BJ (cell line): ENCODE measurements around the gene LENG1. TPM values are rescaled to one million over a fixed set of nuclear protein-coding genes. Genes with fewer than 3 reads are reported as not detected.
A peak's percentile ranks its signal among the peaks of the same experiment; 100 is the strongest.

Experiments used
- CTCF ChIA-PET: fragments of 350-600 bp; formaldehyde crosslinking; extraction: SDS; loops from one replicate; lab custom pipeline; 2021; ENCODE audit warnings: antibody characterized with exemption, inconsistent platforms; lab: Yijun Ruan, JAX
- POLR2A ChIA-PET: fragments of 300-600 bp; sonication (Branson Sonifier 250); formaldehyde crosslinking; extraction: SDS; loops from one replicate; lab custom pipeline; 2021; ENCODE audit warnings: antibody characterized with exemption; lab: Charles Lee
- DNase-seq: peaks from one replicate; pipeline ENCODE4 v3.0.0-alpha.2; 2011; ENCODE audit warnings: low read depth
- H3K27me3 ChIP-seq: 2 replicates; pipeline ENCODE4 v1.6.0; 2011; ENCODE audit warnings: low read length; ENCODE audit not compliant: control insufficient read depth, insufficient read depth
- H3K36me3 ChIP-seq: 2 replicates; pipeline ENCODE4 v1.5.1; 2011; ENCODE audit warnings: low read length; ENCODE audit not compliant: control insufficient read depth, insufficient read depth
- H3K4me3 ChIP-seq: 2 replicates; pipeline ENCODE4 v1.5.1; 2011; ENCODE audit warnings: low read depth, mild to moderate bottlenecking, control low read depth, low read length
- CTCF ChIP-seq: IDR thresholded peaks from 2 replicates; pipeline ENCODE4 v1.5.1; 2011; ENCODE audit warnings: low read depth, mild to moderate bottlenecking, control low read depth, inconsistent platforms, low read length, moderate library complexity; ENCODE audit not compliant: insufficient read depth
- polyA plus RNA-seq: library from polyadenylated mRNA; depleted of rRNA; stranded (reverse); fragments of >200 nt; gene quantifications from 2 replicates; pipeline ENCODE4 v1.2.3, GENCODE V29; 2011

LENG1 gene
- polyA plus RNA-seq, 1 experiment: 4.4 TPM

GRCh38 chr19:54206831-54207177 is 47.3 kb upstream of the LENG1 start:
- H3K4me3 ChIP-seq: no peak overlapping the region
- TF ChIP-seq CTCF: no peak
- H3K36me3 ChIP-seq: peaks cover 33% of the 10 kb centered on the region
- H3K27me3 ChIP-seq: no peaks in the 10 kb centered on the region
- DNase-seq: no peak
- CTCF ChIA-PET: interaction anchor here (1.2 kb wide), 1 partner anchor 9 kb away, joined by 5 read pairs; no protein-coding TSS in a partner anchor
- POLR2A ChIA-PET: no interaction called here

GRCh38 chr19:54206030-54206830 is 46.7 kb upstream of the LENG1 start:
- CTCF ChIA-PET: interaction anchor here (1.2 kb wide), 1 partner anchor 10 kb away, joined by 5 read pairs; no protein-coding TSS in a partner anchor
- H3K36me3 ChIP-seq: peaks cover 34% of the 10 kb centered on the region
- H3K27me3 ChIP-seq: no peaks in the 10 kb centered on the region
- POLR2A ChIA-PET: no interaction called here
- DNase-seq: no peak
- no peak overlapping the region for H3K4me3 ChIP-seq
- TF ChIP-seq CTCF: no peak

DNA sequence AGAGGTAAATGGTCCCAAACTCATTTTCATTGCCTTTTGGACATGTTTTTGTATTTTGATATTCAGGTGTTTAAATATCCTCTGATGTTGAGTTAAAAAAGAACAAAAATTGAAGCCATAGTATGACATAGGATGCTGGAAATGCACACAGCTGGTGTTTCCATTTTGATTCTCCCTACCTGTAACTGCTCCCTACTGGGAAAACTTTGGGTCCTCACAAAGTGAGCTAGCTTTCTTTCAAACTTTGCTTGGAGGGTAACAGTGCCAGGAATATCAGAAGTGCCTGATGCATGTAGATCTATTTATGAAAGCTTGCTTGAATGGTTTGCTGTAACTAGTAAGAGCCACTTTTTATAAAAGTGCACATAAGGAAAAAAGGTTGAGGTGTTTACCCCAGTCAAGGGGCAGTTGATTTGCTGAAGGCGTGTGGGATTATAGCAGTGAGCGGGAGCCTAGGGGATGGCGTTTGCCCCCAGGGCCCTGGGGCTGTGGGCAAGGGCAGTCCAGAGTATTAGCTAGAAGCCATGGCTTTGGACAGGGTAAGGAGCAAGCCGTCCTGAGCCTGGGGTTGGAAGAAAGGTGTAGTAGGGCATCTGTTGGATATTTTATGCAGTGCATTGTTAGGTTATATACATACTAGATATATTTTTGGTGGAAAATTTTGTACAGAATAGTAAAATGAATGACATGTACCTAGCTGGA is 45.4 kb upstream of the LENG1 start:
- ChIA-PET POLR2A (interaction anchor here (0.5 kb wide), 1 partner anchor 14 kb away, joined by 3 read pairs; the partner anchor contains the start of gene TSEN34), CTCF (interaction anchor here (0.8 kb wide), 1 partner anchor 9 kb away, joined by 3 read pairs; no protein-coding TSS in a partner anchor)
- no peak for DNase-seq
- Histone ChIP-seq H3K36me3 (peaks cover 35% of the 10 kb centered on the region), H3K4me3 (no peak overlapping the region), H3K27me3 (no peaks in the 10 kb centered on the region)
- no peak for TF ChIP-seq CTCF

GRCh38 chr19:54203151-54203611 is 43.7 kb upstream of the LENG1 start:
- H3K36me3 ChIP-seq: peaks cover 30% of the 10 kb centered on the region
- H3K4me3 ChIP-seq: no peak overlapping the region
- DNase-seq: no peak
- ChIA-PET POLR2A (interaction anchor here (1.0 kb wide), 1 partner anchor 14 kb away, joined by 5 read pairs; the partner anchor contains the start of gene MBOAT7), CTCF (no interaction called here)
- TF ChIP-seq CTCF: no peak
- no peaks in the 10 kb centered on the region for H3K27me3 ChIP-seq

DNA sequence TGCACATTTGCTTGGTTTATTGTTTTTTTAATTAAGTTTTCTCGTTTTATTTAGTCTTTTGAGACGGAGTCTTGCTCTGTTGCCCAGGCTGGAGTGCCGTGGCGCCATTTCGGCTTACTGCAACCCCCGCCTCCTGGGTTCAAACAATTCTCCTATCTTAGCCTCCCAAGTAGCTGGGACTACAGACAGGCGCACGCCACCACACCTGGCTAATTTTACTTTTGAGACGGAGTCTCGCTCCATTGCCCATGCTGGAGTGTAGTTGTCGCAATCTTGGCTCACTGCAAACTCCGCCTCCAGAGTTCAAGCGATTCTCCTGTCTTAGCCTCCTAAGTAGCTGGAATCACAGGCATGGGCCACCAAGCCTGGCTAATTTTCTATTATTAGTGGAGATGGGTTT is 42.5 kb upstream of the LENG1 start:
- no peaks in the 10 kb centered on the region for H3K27me3 ChIP-seq
- no peak for DNase-seq
- peaks cover 28% of the 10 kb centered on the region for H3K36me3 ChIP-seq
- no peak for TF ChIP-seq CTCF
- ChIA-PET CTCF (interaction anchor here (0.7 kb wide), 1 partner anchor 31 kb away, joined by 3 read pairs; no protein-coding TSS in a partner anchor), POLR2A (interaction anchor here (1.0 kb wide), 1 partner anchor 13 kb away, joined by 5 read pairs; the partner anchor contains the start of gene MBOAT7)
- H3K4me3 ChIP-seq: peak overlapping the region; percentile 68
